NCI-H1694 (cell line): ENCODE results near the gene PHLPP2.

ENCODE experiments used
- DNase-seq: peaks from one replicate; lab custom pipeline; 2025; lab: John Stamatoyannopoulos, UW

PHLPP2 gene

GRCh38 chr16:71724320-71724751 is at the start of gene PHLPP2:
PHLPP2 (minus strand) TSS chr16:71724701; CDS start chr16:71714795, 9,906 bp downstream.
- DNase-seq: no peak

- no peak for DNase-seq
Measured at GRCh38 chr16:71771571-71771970, 47.1 kb upstream of the PHLPP2 start.

- no peak for DNase-seq
Measured at GRCh38 chr16:71769222-71769621, 44.7 kb upstream of the PHLPP2 start.

GRCh38 chr16:71767060-71767900 is 42.8 kb upstream of the PHLPP2 start:
- DNase-seq: no peak

- DNase-seq: no peak
Measured at GRCh38 chr16:71762186-71762585, 37.7 kb upstream of the PHLPP2 start.

GRCh38 chr16:71761097-71761496 is 36.6 kb upstream of the PHLPP2 start:
- no peak for DNase-seq

GRCh38 chr16:71758293-71758760 is 33.8 kb upstream of the PHLPP2 start:
- no peak for DNase-seq

- DNase-seq: no peak
Measured at GRCh38 chr16:71754652-71755051, 30.2 kb upstream of the PHLPP2 start.

- DNase-seq: no peak
Measured at GRCh38 chr16:71754108-71754507, 29.6 kb upstream of the PHLPP2 start.

- DNase-seq: no peak
Measured at GRCh38 chr16:71748226-71748625, 23.7 kb upstream of the PHLPP2 start.

- DNase-seq: peak; percentile 15
Measured at GRCh38 chr16:71746442-71747046, 22.0 kb upstream of the PHLPP2 start.

GRCh38 chr16:71738855-71739254 is 14.4 kb upstream of the PHLPP2 start:
- DNase-seq: no peak

GRCh38 chr16:71737501-71737900 is 13.0 kb upstream of the PHLPP2 start:
- DNase-seq: no peak

- DNase-seq: no peak
Measured at GRCh38 chr16:71734511-71734910, 10.0 kb upstream of the PHLPP2 start.

- DNase-seq: no peak
Measured at GRCh38 chr16:71732587-71732986, 8.1 kb upstream of the PHLPP2 start.

GRCh38 chr16:71727551-71728324 is 3.2 kb upstream of the PHLPP2 start:
- DNase-seq: no peak

GRCh38 chr16:71726476-71727315 is 2.2 kb upstream of the PHLPP2 start:
- no peak for DNase-seq

- no peak for DNase-seq
Measured at GRCh38 chr16:71723537-71724319, 773 bp downstream of the PHLPP2 start.

GRCh38 chr16:71722801-71723536 is 1.5 kb downstream of the PHLPP2 start:
- DNase-seq: no peak
